Epithelial cell of esophagus (primary cell): Measurements from ENCODE around the gene TCERG1.

Source experiments
- DNase-seq: peaks from one replicate; pipeline ENCODE4 v3.0.0; 2010; ENCODE audit warnings: low read depth
- H3K4me3 ChIP-seq: 2 replicates; pipeline ENCODE4 v1.5.1; 2011; ENCODE audit warnings: mild to moderate bottlenecking, low read length, control low read depth
- CTCF ChIP-seq: IDR thresholded peaks from 2 replicates; pipeline ENCODE4 v1.5.1; 2011; ENCODE audit warnings: low read depth, mild to moderate bottlenecking, low read length, control low read depth, inconsistent platforms; ENCODE audit not compliant: insufficient read depth; ENCODE audit errors: missing control alignments

TCERG1 gene

GRCh38 chr5:146513462-146513861 is 66.3 kb downstream of the TCERG1 start:
- TF ChIP-seq CTCF, result no peak
- DNase-seq, result no peak
- no peak overlapping the region for H3K4me3 ChIP-seq

GRCh38 chr5:146514575-146514974 is 67.4 kb downstream of the TCERG1 start:
- H3K4me3 ChIP-seq, result no peak overlapping the region
- no peak for DNase-seq
- no peak for TF ChIP-seq CTCF

- DNase-seq, result no peak
- TF ChIP-seq CTCF, result no peak
- no peak overlapping the region for H3K4me3 ChIP-seq
Observed at GRCh38 chr5:146515473-146516150, 68.5 kb downstream of the TCERG1 start.

- no peak for TF ChIP-seq CTCF
- no peak within 1 kb of the TSS for H3K4me3 ChIP-seq
- DNase-seq, result no peak
Observed at GRCh38 chr5:146516151-146516475, 69.0 kb downstream of the TCERG1 start, which contains the start of gene GPR151. GPR151 (minus strand) TSS chr5:146516190; CDS start chr5:146516113, 77 bp downstream.

GRCh38 chr5:146519554-146519953 is 72.4 kb downstream of the TCERG1 start:
- H3K4me3 ChIP-seq, result no peak overlapping the region
- no peak for DNase-seq
- TF ChIP-seq CTCF, result no peak

- peak; percentile 15 for DNase-seq
- no peak for TF ChIP-seq CTCF
- H3K4me3 ChIP-seq, result no peak overlapping the region
Observed at GRCh38 chr5:146520731-146521130, 73.6 kb downstream of the TCERG1 start.
